Measurements from ENCODE around the gene MAEA.

The MAEA gene

DNA sequence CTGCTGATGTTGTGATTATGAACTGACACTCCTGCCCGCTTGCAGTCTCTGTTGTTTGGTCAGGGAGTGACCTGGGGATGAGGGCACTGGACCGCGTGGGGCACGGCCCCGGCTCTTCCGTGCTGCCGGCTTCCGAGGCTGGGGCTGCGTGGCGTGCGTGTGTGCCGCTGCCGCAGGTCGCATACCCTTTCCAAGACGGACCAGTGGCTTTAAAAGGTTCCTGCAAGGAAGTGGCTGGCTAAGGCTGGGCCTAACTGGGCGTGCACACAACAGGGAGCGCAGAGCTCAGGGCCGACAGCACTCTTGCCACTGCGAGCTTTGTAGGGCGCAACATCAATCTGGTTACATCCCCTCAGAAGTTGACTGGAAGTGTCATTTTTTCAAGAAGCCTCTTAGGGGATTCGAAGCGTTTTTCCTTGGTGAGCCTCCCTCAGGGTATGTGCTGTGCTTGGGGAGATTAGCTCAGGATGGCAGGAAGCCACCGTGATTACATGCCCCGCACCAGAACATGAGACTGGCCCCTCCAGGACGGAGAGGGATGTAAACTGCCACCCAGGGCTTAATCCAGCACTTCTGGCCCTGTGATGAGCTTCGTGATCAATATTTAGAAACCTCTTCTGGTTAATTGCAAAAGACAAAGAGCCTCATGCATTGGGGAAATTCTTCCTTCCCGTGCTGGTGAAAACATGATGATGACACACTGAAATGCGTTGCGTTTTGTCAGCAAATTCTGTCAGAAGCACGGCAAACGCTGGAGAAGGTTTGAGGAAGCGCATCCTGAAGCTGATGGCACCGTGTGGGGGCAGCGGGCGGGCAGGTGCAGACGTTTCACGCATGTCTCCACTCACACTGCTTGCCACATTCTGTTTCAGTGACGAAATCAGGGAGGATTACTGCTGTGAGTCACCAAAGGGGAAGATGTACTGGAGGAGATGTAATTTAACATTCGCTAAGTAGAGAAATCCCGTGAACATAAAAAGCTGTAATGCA, 11.1 kb downstream of the MAEA start:
- no peak for DNase-seq (ENCODE audit: low read depth)

DNA sequence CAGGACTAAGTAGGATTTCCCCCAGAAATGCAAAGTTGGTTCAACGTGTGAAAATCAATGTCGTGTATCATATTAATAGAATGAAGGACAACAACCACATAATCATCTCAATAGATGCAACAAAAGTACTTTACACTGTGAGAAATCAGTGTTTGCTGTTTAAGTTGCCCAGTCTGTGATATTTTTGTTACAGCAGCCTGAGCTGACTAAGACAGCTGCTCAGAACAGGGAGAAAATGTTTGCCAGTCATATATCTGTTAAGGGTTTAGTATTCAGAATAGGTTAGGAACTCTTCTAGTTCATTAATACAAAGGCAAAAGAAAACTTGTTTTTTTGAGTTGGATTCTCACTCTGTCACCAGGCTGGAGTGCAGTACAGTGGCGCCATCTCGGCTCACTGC, 12.5 kb downstream of the MAEA start:
- DNase-seq (ENCODE audit: low read depth) = no peak

DNA sequence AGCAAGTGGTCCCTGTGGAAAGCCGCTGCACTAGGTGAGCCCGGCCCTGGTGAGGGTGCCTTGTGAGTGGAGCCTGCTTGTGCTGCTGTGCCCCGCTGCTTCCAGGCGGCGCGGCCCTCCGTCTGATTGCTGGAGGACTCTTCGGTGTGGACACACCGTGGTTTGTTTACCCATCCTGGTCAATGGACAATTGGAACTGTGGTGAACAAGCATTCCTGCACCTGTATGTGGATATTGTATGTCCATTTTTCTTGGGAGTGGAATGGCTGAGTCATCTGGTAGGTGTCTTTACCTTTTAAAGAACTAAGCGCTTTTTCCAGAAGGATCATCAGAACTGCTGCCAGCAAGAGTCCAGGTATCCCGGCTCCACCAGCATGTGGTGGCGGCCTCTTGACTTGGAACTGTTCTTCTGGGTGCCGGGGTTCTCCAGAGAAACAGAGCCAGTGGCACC, 15.6 kb downstream of the MAEA start:
- DNase-seq (ENCODE audit: low read depth) = no peak

DNA sequence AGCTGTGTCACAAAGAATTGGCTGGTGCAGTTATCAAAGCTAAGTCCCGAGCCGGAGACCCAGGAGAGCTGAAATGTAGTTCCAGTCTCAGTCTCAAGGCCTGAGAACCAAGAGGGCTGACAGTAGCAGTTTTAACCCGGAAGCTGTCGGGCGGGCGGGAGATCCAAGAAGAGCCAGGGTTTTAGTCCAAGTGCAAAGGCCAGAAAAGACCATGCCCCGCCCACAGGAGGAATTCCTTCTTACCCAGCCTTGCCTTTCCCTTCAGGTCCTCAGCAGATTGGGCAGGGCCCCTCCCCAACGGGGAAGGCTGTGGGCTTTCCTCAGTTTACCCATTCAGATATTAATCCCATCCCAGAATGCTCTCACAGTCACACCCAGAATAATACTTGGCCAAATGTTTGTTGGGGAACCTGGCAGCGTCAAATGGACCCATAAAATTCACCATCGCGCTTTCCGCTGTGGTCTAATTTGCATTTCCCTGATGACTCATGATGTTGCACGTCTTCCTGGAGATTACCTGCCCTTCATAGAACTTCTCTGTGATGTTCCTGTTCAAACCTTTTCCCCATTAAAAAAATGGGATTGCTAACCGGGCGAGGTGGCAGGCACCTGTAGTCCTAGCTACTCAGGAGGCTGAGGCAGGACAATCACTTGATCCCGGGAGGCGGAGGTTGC, 16.2 kb downstream of the MAEA start:
- DNase-seq (ENCODE audit: low read depth) = no peak

DNA sequence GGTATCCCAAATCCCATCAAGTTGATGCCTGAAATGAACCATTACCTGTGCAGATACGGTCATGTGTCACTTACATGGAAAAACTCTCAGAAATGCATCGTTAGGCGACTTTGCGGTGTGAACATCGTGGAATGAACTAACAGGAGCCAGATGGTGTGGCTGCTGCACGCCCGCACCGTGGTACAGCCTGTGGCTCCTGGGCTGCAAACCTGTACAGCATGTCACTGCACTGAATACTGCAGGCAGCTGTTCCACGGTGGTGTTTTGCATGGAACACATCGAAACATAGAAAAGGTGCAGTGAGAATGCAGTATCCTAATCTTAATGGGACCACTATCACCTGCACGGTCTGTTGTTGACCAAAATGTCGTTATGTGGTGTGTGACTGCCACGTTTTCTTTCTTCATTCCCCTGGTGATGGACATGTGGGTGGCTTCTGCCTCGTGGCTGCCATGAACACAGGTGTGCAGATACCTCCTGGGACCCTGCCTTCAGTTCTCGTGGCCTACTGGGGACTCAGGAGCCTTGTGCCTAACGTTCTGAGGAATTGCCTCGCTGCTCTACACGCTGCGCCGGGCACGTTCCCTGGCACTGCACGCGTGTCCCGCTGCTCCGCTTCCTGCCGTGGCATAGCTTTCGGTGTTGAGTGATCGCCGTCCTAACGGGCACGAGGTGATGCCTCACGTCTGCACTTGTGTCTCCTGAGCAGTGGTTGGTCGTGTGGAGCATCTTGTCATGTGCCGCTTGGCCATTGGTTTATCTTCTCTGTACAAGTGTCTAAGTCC, 18.5 kb downstream of the MAEA start:
- no peak for DNase-seq (ENCODE audit: low read depth)

DNA sequence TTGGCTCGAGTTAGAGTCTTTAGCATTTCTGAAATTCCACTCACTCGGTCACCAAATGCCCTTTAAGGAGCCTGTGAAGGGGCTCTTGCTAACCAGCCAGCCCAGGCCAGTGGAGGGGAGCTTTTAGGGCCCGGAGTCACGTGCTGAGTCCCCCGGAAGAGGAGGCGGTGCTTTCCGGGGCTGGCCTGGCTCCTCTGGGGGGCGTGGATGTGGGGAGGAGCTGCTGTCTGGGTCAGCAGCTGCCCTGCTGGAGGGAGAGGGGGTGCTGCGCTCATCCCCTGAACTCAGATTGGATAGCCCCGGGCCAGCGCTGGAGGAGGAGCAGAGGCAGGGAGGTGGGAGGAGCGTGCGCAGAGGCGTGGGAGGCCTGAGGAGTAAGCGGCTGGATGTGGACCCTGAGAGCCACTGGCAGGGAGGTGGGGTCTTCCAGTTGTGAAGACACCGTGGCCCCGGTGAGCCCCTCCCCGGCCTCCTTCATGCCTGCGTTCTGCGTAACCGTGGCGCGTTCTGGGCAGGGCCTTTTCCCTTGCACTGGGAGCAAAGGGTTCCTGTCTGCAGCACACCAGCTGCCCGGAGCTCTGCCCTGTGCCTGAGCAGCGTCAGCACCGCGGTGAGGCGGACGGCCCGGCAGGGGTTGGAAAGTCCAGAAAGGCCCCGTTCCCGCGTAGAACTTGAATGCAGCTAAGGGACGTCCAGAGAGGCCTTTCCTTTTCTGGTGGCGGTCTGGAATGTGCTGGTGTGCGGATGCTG, 19.7 kb downstream of the MAEA start:
- peak; percentile 82 for DNase-seq (ENCODE audit: low read depth)

DNA sequence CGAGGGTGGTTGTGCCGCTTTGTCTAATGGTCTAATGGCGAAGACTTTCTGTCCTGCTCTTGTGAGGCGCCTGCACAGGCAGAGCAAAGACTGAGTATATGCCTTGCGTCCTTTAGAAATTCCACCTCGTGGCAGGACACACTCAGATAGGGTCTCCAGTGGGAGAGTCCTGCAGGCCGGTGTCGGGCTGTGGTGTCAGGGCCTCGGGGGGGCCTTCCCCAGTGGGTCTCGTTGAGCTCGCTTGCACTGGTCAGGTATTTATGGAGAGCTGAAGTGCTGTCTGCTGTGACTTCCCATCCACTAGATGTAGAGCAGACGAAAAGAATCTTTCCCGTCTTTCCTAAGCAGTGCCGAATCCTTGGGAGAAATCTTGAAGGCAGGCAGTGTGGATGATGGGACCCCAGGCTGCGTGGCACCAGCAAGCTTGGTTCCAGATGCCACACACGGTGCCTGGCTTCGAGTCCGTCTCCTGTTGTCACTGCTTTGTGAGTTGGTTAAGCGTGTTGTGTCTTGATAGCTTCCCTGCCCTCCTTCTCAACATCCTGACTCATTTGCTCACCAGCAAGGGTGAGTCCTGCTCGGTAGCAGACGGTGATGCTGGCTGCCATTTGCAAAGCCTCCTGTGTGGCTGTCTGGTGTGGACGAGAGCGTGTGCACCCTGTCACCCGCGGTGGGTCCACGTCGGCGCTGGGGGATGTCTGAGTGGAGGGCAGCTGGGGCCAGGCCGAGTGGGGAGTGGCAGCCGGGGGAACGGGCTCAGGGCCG, 20.5 kb downstream of the MAEA start:
- DNase-seq (ENCODE audit: low read depth) = no peak

DNA sequence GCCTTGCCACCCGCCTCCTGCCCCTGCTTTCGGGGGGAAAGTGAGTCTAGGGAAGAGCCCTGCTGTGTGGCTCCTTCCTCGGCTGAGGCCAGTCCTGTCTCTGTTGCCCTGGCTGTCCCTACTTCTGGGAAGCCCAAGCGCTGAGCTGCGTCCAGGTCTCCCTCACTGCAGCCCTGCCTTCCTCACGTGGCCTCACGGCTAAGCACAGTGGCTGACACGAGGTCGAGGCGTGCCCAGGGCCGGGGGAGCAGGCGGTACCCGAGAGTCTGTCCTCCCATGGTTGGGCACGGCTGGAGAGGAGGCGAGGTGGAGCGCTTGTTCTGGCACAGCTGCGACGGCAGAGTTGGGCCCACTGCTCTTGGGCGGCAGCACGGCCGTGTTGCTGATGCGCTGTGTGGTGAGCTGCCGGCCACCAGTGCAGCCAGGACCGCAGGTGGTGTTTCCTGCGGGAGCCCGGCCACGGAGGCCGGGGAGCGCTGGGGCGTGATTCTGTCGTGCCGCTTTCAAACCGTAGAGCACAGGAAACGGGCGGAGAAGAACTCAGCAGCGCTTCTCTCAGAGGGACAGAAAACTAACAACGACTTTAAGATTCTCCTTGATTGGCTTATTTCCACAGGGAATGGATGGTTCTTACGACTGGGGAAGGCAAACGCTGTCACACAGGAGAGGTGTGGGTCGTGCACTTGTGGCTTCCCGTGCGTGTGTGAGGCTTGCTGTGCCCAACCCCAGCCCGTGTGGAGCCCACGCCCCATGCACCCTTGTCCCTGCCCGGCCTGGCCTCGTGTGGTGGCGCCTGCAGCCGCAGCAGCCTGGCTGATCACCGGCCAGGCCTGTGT, 21.3 kb downstream of the MAEA start:
- no peak for DNase-seq (ENCODE audit: low read depth)

DNA sequence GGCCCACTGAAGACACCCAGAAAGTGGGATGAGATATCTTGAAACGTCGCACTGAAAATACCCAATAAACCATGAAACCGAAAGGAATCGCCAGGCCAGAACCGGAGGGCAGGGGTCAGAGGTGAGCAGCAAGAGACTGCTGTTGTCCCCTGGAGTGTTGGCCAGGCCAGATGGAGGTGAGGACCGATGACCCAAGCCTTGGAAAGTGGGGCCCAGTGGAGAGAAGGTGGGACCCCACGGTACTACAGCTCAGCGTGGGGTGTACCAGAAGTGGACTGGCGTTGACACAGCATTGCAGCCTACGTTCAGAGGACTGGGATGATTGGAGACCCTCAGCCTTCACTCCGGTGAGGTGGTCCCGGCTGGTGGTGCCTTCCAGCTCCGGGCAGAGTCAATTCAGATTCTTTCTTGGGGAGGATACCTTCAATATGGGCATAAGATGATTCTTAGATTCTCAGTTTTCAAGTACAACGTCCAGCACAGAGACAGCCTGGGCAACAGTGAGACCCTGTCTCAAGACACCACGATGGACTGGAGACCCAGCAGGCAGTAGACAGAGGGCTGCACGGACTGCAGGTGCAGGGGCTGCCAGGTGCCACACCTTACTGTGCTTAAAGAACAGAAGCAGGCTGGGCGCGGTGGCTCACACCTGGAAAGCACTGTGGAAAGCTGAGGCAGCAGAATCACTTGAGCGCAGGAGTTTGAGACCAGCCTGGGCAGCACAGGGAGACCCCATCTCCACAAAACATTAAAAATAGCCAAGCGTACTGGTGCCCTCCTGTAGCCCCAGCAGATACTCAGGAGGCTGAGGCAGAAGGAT, 23.3 kb downstream of the MAEA start:
- DNase-seq (ENCODE audit: low read depth) = no peak

DNA sequence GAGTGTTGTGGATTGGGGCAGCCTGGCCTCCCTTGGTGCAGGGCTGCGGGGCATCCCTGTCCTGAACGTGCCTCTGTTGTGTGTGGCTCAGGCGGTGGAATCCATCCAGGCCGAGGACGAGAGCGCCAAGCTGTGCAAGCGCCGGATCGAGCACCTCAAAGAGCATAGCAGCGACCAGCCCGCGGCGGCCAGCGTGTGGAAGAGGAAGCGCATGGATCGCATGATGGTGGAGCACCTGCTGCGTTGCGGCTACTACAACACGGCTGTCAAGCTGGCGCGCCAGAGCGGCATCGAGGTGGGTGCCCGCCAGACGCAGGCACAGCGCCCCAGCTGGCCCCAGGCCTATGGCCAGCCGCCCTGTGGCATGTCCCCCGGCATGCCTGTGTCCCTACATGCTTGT, 25.6 kb downstream of the MAEA start:
- DNase-seq (ENCODE audit: low read depth) = no peak

DNA sequence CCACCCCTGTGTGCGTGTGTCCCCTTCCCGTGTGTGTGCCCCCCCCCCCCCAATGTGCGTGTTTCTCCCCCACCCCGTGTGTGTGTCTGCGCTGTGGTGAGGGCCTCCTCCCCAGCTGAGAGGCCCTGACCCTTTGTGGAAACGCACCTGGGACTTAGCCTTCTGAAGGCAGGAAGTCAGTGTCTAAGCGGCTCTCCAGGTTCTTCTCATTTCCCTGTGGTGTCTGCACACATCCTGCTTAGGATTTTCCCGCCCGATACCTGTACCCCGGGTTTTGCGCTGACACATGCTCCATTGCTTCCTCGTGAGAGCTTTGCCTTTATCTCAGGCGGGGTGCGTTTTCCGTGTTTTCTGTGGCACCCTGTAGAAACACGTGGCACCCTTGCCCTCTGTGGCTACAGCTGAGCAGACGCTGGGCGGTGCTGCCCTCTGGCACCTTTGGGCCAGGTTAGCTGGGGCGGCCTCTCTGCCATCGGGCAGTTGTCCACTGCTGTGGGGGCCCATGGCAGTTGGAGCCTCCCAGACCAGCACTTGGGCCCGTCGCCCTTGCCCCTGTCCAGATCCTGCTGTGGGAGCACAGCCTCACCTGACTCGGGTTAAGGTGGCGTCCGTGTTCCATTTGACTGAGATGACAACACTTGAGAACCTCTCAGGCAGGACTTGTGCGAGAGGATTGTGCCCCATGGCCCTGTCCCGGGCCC, 26.3 kb downstream of the MAEA start:
- DNase-seq (ENCODE audit: low read depth) = no peak

DNA sequence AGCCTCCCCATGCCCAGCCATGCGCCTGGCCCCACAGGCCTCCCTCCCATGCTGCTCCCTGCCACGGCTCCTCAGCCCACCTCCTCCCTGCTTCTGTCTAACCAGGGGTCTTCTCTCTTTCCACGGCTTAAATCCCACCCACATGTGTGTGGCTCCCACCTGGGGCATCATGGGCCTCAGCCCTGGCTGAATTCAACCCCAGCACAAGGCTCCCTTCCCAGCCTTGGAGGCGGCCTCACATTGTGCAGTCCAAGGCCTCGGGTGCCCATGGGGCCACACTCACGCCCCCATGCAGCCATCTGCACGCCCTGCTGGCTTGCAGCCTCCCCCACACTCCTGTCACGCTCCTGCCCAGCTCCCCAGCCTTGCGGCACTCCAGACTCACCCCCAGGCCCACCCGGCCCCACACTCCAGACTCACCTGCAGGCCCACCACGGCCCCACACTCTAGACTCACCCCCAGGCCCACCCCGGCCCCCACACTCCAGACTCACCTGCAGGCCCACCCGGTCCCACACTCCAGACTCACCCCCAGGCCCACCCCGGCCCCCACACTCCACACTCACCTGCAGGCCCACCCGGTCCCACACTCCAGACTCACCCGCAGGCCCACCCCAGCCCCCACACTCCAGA, 27.0 kb downstream of the MAEA start:
- DNase-seq (ENCODE audit: low read depth) = no peak

DNA sequence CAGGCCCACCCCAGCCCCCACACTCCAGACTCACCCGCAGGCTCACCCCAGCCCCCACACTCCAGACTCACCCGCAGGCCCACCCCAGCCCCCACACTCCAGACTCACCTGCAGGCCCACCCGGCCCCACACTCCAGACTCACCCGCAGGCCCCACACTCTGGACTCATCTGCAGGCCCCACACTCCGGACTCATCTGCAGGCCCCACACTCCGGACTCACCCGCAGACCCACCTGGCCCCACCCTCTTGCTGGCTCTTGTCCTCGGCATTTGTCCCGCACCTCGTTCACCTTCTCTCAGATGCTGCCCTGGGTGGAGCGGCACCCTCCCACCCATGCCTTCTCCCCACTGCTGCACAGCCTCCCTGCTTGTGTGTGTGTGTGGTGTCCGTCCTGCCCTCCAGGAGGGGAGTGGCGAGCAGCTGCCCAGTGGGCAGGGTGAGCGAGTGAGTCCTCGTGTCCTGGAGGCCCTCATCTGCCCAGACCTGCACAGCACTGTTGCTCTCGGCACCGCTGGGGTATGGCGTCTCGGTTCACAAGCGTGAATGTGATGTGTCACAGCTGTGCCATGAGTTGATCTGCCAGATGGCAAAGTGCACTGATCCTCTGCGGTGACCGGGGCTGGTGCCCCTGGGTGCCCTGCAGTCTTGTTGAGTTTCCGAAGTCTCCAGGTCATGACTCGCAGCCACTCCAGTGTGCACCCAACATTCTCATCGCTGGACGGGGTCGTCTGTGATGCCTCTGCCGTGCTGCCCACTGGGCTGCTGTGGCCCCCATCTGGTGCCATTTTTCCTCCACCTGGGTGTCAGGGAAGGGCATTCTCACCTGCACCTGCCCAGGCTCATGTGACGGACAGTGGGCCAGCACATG, 27.7 kb downstream of the MAEA start:
- no peak for DNase-seq (ENCODE audit: low read depth)

DNA sequence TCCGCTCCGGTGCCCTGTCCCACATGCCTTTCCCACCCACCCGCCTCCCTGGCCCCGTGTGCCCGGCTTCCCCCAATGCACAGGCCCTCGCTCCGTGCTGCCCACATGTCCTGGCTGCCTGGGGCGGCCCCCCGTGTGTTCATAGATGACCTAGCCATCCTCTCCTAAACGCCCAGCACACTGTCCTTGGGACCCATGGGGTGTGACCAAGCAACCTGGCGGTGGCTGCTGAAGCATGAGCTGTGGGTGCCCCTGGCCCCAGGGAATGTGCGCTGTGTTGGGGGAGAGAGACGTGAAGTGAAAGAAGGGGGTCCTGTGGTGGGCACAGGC, 28.3 kb downstream of the MAEA start:
- DNase-seq (ENCODE audit: low read depth) = no peak

DNA sequence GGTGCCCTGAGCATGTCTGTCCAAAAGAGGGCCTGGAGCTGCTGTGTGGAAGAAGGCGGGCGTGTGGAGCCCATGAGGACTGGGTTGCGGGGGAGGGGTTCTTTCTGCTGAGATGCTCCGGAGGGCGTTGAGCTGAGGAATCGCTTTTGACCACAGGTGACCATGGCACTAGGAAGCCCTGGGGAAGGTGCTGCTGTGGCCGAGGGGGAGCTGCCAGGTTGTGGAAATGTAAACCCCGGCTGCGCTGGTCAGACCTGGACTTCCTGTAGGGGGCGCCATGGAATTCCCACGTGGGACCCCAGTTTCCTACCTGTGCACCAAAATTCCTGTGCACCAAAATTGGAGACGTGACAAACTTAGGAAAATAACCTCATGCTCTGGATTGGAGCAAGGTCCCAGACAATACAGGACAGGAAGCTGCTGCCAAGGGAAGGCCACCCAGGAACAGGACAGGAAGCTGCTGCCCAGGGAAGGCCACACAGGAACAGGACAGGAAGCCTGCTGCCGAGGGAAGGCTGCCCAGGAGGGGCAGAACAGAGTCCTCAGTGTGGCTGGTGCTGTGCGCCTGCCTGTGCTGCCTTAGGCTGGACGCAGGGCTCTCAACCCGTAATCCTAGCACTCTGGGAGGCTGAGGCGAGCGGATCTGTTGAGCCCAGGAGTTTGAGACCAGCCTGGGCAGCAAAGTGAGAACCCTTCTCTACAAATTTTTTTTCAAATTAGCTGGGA, 29.0 kb downstream of the MAEA start:
- DNase-seq (ENCODE audit: low read depth) = no peak

DNA sequence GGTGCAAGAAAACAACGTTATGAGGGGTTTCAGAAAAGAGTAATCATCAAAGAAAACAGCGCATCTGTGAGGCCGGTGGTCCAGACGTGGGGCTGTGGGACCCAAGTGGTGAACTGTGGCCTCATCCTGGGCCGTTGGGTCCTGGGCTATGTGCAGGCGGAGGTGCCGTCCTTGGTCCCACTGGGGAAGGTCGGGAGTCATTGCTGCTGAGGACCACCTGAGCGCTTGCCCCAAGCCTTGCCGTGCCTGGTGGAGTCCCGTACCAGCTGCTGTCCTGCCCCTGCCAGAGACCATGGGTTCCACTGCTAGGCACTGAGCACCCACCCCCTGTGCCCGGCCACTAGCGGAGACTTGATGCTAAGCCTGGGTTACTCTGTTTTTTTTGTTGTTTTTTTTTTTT, 31.8 kb downstream of the MAEA start:
- no peak for DNase-seq (ENCODE audit: low read depth)

Measured in GM04504 (cell line).